AG08395 (cell line): ENCODE results near the gene CST4.
"Not testable (repeated sequence)": the region's sequence is repeated elsewhere in the genome, so short reads cannot be mapped to it uniquely, and the experiment has no call there.

Experiments used
- DNase-seq: peaks from one replicate; pipeline ENCODE4 v3.0.0; 2012; ENCODE audit warnings: mixed read lengths, low spot score

The CST4 gene

GRCh38 chr20:23687986-23688385 is 852 bp downstream of the CST4 start:
- no peak for DNase-seq

DNA sequence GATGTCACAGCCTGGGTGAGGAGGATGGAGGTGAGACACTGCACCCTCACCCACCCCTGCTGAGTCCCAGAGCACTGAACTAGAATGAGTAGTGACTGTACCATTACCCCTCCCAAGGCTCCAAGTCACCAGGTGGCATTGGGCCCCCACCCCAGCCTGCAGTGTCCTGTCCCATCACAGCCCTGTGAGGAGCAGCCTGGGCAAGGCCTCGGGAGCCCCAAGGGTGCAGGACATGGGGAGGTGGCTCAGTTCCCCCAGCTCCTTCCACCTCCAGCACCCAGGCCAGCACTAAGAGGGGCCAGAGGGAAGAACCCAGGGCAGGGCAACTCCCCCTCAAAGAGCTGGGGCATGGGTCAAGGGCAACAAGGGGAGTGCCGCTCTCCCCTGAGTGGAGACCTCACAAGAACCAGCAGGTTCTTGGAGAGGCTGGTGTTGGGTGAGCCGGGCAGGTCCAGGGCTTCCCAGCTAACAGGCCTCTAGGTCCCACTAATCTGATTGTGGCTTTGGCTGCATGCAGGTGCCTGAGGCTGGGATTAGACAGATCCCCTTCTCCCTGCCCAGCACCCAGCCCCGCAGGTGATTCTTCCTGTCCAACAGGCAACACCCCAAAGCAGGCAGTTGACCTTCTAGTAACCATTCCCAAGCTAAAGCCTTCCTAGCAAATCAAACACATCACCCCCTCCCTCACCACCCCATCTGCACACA is 2.6 kb downstream of the CST4 start:
- DNase-seq: no peak

GRCh38 chr20:23685529-23685896 is 3.3 kb downstream of the CST4 start:
- DNase-seq: not testable (repeated sequence)

DNA sequence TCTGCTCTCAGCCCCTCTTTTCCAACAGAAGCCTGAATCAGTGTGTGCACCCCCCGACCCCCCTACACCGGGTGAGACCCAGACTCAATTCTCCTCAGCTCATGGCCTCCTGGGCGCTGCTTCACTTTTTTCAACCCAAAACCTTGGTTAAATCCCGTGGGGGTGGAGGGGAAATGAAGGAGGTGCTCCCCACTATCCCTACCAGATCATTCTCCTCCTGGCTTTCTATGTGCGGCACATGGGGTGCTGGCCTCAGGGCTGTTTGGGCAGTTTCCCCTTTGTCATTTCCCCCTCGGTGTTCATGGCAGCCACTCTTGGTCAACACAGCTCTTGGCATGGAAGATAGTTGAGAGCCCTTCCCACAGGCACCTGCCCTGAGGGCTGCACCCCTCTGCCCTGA is 4.6 kb downstream of the CST4 start:
- DNase-seq: no peak

- DNase-seq: no peak
Measured at GRCh38 chr20:23683807-23684206, 5.0 kb downstream of the CST4 start.

DNA sequence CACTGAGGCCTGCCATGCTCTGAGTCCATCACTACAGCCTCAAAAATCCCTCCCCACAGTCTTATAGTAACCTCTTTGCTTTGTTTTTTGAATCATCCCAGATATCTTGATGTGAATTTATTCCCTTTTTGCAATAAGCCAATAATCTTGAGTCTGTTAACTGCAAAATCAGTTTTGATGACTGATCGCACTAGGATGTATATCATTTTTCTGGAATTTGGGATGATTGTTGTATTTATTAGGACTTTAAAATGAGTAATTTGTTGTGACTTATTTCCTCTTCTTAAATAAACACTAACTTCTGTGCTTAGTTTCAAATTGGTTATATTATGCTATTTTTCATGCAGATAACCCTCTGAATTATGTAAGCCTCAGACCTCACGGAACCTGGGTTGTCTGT is 5.6 kb downstream of the CST4 start:
- no peak for DNase-seq

GRCh38 chr20:23680146-23680545 is 8.7 kb downstream of the CST4 start:
- DNase-seq: no peak

DNA sequence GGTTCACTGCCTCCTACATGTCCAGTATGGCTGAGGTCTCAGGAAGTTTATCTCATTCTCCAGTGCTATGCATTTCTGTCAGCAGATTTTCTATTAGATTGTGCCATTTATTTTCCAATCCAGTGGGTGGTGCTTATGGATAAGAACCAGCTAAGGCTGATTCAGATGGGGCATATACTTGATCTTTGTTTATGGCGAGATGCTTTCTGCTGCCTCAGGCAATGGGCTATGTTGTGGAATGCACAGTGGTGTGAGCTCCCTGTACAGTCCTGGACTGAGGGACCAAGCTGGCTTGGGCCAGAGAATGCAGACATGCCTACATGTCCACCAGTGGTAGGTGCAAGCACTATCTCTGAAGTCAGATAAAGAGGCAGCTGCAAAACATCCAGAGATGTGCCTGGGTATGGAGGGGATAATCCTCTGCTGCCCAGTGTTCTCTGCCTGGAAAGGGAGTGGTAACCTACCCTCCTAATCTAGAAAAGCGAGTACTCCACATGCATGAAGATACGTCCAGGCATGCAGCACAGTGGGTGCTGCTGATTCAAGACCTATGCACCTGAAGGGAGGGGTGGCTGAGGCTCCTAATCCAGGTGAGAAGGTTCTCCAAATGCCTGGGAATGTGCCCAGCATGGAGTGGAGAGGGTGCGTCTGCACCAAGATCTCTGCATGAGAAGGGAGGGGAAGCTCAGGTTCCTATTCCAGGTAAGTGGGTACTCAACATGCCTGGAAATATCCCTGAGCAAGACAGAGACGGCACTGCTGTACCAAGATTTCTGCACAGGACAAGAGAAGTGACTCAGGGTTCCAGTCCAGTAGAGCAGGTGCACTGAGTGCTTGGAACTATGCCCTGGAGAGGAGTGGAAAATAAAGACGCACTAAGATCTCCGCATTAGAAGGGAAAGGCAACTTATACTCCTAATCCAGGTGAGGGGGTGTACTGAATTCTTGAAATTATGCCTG is 9.4 kb downstream of the CST4 start:
- no peak for DNase-seq

DNA sequence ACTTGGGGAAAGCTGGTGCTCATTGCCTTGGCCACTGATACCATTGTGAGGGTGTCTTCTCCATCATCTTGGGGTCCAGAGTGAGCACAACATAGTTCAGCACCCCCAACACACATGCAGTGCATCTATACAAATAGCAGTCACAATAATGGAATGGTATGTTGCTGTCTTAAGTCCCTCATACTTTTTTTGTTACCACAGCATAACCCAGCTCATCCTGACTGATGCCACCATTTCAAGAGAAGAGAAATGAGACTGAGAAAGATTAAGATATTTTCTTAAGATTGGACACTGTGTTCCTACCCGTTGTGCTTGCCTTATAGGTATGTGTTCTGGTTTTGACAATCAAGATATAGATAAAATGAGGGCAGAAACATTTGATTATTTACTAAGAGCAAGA is 15.6 kb downstream of the CST4 start:
- no peak for DNase-seq

DNA sequence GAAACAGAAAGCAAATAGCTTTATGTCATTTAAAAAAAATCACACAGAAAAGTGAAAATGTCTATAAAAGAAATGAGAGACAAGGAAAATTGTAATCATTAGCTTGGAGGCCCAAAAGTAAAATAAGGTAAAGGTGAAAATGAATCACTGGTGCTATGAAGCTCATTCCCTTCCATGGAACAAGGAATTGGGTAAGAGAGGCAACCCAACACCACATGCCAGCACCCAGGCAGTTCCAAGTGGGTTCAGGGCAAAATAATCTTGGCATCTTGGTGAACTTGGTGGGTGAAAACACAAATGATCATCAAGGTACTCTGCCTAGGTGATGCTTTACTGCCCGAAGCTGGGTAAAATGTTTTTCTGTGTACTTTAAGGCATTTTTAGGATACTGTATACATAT is 16.7 kb downstream of the CST4 start:
- DNase-seq: no peak

DNA sequence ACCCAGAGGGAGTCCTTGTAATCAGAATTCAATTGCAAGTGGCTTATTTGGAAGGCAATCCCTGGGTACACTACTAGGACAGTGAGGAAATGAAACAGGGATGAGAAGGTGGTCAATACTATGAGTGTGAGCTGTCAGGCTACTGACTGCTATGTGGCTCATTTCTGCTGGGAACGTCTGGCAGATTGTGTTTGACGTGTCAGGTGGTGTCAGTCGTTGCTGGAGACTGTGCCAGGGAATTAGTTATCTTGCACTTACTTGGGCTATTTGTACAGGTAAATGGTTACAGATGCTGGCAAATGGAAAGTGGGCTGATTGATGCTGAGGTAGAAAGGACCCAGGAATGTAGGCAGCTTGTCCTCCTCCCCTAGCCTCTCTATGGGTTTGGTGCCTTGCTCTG is 17.4 kb downstream of the CST4 start:
- no peak for DNase-seq

DNA sequence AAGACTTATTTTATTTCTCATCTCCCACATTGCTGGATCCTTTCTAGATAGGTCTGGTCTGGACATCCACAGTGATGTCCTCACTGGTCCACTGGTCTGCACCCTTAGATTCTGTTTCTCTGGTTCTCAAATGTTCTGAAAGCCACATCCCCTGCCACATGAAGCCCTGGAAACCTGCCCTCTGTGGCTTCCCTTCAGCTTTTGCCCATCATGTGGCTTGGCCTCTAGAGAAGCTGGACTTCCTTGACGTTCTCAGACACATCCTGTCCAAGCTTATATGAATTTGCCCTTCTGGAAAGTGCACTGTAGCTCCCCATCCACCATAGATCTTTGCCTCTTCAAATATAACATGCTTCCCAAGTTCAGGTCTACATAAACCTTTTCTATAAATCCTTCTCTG is 18.5 kb downstream of the CST4 start:
- DNase-seq: no peak

DNA sequence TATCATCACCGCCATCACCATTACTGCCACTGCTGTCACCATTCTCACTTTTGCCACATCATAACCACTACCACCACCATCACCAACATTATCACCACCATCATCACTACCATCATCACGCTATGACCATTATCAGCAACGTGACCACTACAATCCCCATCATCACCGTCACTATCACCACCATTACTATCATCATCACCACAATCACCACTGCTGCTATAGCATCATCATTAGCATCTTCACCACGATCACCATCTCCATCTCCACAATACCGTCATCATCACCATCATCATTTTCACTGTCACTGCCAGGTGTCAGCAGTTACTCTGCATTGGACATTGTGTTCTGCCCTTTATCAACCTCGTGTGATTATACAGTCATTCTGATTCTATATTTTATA is 19.0 kb downstream of the CST4 start:
- DNase-seq: no peak

GRCh38 chr20:23669327-23669726 is 19.5 kb downstream of the CST4 start:
- no peak for DNase-seq

DNA sequence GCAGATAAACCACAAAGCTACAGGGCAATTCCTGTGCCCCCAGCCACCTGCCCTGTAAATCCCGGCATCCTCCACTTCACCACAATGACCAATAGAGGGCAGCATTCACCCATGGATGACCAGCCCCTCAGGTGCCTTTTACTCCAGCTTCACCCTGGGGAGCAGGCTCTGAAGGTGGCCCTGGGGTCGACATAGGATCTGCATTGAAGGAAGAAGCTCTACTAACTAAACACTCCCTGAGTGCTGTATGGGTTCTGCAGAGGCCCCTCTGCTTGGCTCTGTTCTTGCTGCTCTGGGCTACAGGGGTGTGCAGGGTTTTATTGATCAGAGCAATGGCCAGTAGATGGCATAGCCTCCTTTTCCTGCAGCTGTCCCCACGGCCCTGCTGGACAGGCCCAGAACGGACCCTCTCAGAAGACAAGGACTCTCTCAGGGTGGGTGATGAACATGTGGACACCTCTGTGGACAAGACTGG is 20.3 kb downstream of the CST4 start:
- peak; percentile 78 for DNase-seq

GRCh38 chr20:23667666-23668065 is 21.2 kb downstream of the CST4 start:
- no peak for DNase-seq

- DNase-seq: no peak
Measured at GRCh38 chr20:23666698-23667097, 22.1 kb downstream of the CST4 start.

DNA sequence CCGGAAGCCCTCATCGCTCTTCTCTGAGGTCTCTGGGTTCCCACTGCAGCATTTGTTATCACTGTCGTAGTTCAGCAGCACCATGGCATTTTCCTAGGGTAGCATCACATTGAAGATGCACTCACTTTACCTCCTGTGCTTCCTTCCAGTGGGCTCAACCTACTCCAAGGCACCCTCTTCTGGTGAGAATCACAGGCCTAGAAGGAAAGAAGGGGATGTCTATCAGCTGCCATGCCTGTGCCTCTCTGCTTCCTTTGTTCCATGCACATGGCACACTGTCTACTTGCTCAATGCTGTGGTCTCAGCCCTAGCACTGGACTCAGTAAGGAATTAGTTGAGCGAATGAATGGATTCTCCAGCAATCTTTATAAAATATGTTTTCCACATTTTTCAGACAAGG is 22.6 kb downstream of the CST4 start:
- DNase-seq: no peak

DNA sequence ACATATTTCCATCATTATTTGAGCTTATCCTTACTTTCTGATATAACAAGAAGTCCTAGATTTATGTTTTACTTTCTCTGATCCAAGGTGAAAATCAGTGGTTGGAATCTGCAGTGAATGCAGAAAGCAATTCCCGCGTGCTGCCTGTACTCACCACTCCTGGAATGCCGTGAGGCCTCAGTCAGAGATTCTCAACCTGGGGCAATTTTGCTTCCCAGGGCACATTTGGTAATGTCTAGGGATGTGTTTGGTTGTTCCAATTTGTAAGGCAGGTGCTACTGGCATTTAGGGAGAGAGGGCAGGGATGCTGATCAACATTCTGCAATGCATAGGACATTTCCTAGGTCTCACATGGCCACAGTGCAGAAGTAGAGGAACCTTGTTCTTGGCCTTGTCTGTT is 23.9 kb downstream of the CST4 start:
- DNase-seq: no peak

- not testable (repeated sequence) for DNase-seq
Measured at GRCh38 chr20:23664046-23664445, 24.8 kb downstream of the CST4 start.

DNA sequence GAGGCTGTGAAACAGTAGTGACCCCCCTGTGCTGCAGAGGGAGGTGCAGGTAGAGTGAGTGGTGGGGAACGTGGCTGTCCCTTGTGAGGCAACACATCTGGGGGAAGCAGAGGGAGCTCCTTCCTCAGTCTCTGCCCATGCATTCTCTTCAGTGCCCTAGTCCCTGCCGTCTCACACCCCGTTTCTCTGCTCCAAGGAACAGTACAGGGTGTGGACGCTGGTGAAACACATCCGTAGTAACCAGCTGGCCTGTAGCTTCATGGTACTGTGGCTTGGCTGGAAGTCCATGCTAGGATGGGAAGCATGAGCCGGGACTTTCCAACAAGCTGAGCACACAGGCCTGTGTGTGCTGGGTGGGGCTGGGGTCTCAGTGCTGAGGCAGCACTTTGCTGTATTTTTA is 25.7 kb downstream of the CST4 start:
- DNase-seq: no peak

- no peak for DNase-seq
Measured at GRCh38 chr20:23662276-23662870, 26.5 kb downstream of the CST4 start.

- no peak for DNase-seq
Measured at GRCh38 chr20:23661002-23661429, 27.8 kb downstream of the CST4 start.
